GM21526 (cell line): ENCODE results near the gene TMF1.

Experiments
- ATAC-seq: cut with Tn5 transposase; IDR thresholded peaks from one replicate; pipeline ENCODE4 v1.9.1; 2021; ENCODE audit warnings: moderate library complexity; ENCODE audit not compliant: unreplicated experiment, low FRiP score

TMF1 gene

DNA sequence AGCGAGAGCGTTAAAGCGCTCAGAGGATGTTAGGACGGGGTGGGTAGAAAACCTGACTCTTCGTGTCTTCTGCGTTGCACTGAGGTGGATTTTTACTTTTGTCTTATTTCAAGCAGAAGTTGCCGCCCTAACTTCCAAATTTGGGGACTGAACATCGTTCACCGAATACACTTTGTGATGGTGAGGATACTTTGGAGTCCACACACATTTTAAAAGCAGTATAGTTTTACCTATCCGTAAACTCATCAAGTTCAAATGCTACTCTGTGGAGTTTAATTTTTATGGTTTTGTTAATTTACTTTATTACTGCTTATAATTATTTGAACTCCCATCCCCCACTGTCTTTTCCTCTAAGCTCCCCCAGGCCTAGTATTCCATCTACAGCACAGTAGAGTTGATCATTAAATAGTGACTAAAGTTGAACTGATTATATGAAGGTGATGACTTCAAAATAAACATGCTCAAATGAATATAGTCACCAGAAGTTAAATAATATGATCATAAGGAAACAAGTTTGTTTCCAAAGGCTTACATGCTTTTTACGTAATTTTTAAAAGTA is 38.0 kb downstream of the TMF1 start:
- ATAC-seq = no peak

DNA sequence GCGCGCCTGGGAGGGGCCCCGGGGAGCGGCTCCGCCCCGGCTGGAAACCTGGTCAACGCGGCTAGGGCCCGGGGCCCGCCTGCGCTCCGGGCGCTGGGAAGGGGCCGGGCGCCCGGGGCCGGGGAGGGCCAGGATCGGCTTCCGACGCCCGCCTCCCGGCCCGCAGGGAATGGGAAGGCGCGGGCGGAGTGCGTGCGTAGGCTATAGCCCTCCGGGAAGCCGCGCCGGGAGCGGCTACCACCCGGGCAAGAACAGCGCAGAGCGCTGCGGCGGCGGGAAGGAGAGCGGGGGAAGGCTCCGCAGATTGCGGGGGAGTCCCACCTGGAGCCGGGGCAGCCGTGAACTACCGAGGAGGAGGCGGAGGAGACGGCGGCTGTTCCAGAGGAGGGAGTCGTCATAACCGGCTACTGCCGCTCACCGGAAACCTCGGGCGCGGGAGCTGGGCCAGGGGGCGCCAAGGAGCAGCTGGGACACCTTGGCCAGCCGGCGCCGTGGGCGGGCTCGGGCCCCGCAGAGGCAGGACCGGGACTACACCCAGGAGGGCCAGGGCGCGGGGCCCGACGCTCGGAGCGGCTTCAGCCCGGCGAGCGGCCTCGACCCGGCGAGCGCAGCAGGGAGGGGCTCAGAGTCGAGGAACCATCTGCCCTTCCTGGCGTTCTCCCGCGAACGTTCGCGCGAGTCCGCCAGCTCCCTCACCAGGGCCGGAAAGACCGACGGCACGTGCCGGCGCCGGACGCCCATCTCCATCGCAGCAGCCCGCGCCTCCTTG is 38.7 kb downstream of the TMF1 start, which contains the start of gene EOGT:
TSS of gene EOGT (minus strand) at position 432 of the 769 bp plus-strand sequence. CDS start 3,838 bp downstream, outside the sequence.
- ATAC-seq = peak; percentile 78

DNA sequence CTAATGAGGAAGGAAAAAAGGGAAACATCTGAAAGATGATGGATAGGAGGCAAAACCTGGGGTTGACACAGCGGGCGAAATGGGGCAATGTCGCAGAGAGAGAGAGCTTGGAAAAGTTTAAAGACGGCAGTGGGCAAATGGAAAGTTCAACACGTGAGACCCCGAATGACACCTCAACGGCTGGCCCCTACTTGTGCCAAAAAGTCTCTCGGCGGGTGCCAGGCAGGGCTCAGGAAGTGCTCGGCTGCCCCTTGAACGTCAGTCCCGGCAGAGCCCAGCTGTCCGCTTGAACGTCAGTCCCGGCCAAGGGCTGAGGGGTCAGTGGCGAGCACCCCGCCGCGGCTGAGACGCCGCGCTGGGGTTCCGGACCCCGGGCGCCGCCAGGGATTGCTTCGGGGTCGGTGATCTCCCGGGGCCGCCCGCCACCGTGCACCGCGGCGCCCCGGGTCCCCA is 39.3 kb downstream of the TMF1 start:
- ATAC-seq = no peak

DNA sequence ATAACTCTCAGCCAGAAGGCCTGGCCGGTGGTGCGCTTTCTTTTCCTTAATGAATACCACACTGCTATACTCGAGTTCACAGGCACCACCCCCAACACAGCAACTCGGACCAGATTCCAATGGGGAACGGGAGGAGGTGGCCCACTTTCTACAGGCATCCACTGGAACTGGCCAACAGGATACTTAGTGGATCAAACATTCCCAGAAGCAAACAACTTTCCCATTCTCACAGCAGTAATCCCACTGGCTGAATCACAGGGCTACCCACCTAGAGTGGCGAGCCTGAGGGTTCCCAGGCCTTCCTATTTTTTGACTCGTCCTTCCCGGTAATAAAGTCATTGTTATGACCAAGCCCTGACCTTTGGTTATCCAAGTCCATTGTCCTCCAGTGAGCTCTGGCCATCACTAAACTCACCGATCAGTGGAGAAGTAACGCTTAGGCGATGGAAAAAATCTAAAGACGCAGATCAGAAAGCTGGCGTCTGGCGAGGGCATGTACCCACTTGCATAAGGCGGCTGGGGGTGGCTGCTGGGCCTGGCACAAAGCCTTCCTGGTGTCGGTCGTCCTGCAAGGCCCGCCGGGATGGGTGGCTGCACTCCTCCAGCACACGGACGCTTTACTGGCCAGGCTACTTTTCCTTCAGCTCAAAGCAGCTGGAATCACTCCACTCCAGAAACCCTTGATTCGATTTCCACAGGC is 39.9 kb downstream of the TMF1 start:
- no peak for ATAC-seq

DNA sequence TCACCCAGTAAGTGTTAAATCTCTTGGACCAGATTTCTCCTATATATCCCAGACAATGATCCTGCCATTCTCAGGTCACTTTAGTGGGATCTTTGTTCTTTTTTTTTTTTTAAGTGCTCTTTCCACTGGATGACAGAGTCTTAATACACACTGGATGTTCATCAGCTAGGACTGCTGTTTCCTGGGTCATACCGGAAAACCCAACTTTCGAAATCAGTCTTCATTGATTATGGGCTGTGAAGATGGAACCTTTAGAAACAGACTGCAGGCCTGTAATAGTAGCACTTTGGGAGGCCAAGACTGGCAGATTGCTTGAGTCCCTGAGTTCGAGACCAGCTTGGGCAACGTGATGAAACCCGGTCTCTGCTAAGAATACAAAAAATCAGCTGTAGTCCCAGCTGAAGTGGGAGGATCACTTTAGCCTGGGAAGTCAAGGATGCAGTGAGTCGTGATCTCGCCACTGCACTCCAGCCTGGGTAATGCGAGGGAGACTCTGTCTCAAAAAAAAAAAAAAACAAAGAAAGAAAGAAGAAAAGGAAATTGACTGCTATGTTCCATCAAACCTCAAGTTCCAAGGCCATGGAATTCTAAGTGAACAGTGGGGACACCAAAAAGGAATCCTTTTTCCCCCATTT is 40.9 kb downstream of the TMF1 start:
- no peak for ATAC-seq

DNA sequence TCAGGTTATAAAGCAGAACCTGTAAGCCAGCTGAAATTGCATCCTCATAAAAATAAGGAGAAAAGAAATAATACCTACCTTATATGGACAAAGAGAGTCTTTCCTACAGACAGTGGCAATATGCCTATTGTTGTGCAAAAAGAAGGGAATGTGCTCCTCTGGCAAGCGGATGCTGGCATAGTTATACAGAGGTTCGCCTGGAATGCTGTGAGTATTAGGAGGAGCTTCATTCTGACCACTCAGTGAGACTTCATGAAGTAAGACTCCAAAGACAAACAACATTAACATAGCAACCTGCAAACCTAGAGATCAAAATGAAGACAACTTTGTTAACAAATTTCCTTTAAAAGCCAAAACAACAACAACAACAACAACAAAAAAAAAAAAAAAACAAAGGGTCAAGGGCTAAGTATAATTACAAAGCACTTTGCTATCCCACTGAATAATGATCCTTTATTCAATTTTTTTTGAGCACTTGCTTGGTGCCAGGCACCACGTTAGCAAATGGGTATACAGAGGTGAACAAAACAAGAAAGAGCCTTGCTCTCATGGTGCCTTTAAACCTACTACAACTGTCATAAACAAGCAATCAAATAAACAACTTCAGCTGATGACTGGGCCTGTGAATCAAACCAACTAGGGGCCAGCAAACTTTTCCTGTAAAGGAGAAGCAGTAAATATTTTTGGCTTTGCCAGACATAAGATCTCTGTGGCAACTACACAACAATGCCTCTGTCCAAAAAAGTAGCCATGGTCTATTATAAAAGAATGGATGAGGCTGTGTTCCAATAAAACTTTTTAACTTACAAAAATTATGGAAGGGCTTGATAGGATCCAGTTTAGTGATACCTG is 42.3 kb downstream of the TMF1 start:
- no peak for ATAC-seq

DNA sequence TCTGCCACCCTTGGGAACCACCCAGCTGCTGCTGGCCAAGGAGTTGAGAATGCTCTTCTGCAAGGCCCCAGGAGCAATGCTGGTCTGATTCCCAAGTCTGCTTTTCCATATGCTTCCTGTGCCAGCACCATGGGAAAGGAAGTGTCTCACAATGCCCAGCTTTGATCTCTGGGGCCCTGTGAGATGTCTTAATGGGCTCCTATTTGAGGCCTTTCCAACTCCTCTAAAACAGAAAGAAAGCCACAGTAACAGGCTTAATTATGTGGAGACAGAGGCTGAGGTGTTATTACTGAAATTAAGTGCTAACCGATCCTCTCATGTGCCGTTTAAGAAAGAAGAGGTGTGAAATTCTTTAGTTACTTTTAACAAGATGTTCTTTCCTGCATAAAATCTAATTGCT is 43.2 kb downstream of the TMF1 start:
- ATAC-seq = no peak

DNA sequence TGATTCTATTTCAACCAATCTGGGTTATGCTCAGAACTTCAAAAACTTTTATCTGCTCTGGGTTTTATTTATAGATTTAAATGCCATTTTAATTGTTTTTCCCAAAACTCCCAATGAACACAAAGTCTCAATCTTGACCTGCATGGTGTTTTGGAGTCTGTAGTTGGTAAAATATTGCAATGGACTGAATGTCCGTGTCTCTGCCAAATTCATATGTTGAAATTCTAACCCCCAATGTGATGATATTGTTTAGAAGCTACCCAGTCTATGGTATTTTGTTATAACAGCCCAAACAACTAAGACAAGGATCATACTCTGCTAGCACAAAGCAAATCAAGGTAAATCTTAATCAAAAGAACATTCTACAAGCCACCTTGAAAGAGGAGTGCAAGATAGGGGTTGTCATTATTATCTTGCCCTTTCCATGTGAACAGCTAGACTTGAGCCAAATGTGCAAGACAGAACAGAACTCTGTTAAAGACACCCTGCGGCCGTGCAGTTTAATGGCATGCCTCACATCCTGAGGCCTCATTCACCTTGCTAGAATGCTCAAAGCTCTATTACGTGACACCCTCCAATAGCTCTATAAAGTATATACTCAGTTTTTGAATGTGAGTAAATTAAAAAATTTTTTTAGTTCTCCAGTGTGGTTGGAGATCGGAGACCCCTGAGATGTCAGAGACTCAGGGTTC is 46.2 kb downstream of the TMF1 start:
- ATAC-seq = no peak

DNA sequence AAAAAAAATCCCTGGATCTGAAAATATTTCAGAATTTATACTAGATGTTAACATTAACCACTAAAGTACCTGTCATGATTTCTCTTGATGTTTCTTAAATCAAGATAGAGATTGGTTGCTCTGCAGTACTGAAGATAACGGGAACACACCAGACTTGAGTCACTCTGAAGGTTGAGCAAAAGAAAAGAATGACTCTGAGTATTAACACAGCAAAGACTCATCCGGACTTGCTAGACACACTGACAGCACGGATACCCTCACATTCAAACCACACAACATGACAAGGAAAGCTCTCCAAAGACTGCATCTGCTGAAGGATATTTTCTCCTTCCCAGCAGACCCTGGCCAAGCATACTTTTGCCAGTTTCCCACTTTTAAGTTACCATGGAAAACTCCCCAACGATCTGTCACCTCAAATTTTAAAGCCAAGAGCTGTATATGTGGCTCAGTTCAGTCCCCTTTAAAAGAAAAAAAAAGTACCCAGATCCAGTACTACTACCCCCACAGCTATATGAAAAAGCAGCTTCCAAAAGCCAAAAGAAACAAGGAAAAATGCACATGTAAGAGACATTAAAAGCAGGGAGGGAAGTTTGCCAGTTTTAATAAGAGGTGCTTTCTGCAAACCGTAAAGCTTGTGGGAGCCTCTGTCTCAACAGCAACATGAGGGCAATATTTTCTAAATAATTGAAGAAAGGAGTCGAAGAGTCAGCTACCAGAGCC is 46.9 kb downstream of the TMF1 start:
- ATAC-seq = no peak

DNA sequence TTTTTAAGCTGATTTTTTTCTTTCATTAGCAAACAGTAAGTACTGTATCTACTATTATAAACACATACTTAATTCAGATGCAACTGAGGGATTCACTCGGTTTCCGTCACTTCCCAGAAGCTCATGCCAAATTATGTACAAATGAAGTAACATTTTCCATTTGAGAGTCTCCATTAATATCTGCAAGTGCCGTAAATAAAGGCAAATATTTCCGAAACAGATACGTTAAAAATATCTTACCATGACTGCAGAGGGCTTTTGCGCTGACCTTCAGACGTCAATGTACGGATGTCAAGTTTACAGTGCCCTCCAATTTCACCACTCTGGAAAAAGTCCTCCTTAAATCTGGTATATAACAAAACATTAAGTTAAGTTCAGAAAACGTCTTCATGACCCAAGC is 48.0 kb downstream of the TMF1 start:
- ATAC-seq = no peak

DNA sequence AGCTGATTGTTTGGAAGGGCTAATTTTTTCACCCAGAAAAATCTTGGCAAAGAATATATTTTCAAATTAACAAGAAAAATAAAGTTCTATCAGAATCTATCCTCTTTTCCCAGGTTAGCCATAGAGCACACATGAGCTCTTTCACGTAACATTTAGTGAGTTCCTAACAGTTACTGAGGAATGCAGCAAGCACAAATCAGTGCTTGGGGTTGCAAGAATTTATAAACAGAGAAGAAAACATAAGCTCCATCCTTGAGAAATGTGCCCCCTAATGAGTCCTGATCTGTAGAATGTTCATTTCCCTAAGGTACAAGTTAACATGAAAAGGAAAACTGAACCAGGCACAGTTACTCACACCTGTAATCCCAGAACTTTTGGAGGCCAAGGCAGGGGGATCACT is 52.5 kb downstream of the TMF1 start:
- ATAC-seq = no peak

DNA sequence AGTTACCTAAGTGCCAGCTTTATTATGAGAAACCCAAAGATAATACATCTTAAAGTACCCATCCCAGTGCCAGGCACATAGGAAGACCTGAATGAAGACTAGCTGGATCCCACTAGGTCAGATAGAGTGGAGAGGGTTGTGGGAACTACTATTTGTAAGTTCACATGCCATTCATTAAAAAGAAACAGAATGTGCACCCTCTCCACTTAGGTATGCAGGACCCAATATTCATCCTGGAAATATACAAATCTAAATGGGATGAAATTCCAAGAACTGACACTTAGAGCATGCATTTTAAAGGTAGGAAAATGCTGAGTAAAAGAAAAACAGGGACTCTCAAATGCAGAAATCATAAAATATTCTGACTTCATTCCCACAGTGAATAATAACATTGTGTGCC is 53.0 kb downstream of the TMF1 start:
- no peak for ATAC-seq

DNA sequence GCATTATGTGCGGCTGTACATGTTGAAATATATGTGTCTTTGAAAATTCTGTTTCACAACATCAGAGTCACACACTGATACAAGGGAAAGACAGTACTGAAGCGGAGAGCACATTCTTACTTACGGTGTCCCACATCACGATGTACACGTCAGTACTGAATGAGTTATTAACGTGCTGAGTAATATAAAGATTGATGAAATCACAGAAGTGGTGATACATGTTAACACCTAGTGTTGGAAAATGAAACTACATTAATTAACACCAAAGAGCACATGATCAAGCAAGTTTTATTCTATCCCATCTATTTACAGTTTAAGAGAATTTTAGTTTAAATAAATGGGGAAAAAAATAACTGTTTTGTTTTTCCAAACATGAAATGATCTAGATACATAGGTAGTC is 54.2 kb downstream of the TMF1 start:
- no peak for ATAC-seq

DNA sequence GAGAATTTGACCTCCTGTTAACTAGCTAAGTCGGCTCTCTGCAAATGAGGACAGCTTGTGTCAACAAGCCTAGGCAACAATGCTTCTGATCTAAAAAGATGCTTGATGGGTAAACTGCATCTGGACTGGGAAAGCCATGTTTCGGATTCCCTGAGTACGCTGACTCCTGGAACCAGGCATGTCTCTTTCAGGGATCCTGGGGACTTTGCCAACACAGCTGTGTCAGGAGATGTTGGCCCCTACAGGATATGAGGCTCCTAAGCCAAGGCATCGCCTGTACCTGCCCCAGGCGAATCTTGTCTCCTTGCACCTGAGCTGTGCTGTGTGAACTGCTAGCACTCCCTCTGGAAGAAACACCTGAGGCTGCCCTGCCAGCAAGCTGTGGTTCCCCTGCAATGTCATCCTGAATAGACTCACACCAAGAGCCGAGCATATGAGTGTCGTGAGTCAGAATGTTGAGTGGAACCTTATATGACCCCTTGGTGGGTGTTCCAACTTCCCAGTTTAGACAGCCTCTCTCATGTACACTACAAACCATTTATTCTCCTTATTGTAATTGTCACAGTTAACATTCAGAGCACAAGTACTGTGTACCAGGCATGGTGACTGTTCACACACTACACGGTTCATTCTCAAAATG is 55.7 kb downstream of the TMF1 start:
- ATAC-seq = no peak

DNA sequence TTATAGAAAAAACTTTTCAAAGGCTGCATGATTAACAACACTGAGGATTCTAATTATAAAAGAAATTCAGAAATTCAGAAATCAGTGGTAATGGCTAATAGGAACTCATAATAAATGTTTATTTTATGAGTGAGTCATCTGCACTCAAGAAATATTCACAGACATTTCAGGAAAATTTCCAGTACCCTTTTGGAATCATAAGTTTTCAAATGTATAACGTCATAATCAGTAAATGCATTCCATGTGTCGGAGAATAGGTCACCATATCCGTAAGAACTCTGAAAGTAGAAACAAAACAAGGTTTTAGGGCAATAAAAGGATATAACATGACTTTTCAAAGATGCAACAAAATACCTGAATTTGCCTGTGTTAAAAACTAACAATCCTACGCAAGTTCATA is 63.4 kb downstream of the TMF1 start:
- ATAC-seq = no peak

DNA sequence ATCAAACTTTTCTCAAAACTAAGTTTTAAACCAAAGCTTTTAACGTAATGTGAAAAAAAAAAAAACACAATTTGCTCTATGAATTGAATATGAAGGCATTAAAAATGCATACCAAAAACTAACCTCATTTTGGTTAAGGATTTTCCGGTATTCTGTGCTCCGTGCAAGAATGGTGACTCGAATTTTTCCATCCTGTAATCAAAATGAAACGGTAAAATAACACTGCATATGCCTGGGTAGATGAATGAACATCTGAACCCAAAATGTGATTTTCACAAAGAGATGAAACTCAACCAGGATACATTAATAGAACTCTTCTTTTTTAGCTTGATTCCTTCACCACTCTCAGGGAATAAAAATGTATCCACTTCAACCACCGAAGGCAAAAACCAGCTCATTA is 64.8 kb downstream of the TMF1 start:
- no peak for ATAC-seq

DNA sequence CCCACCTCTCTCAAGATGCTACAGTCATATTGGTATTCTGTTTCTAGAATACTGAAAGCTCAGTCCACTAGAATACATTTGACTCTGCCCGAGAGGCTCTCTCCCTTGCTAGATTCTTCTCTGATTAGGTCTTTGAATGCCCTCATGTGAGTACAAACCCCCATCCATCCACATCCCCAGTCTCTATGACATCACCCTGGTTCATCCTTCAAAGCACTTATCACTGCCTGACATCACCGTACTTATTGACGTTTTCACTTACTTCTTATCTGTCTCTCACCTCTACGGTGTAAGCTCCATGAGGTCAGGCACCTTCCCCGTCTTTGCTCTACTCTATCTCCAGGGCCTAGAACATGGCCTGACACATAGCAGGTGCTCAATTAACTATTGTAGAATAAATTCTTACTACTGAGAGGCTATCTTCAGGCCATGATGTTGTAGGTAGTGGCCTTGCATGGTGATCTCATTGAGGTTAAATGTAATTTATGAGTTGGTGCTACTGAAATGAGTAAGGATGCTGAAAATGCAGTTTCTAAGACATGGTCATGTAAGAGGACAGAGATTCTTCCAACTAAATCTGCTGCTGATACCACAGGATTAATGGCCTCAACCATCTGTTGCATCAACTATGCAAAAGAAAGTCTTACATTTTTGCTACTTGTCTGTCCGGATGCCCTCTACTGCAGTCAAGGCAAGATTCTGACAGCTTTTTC is 65.5 kb downstream of the TMF1 start:
- no peak for ATAC-seq

DNA sequence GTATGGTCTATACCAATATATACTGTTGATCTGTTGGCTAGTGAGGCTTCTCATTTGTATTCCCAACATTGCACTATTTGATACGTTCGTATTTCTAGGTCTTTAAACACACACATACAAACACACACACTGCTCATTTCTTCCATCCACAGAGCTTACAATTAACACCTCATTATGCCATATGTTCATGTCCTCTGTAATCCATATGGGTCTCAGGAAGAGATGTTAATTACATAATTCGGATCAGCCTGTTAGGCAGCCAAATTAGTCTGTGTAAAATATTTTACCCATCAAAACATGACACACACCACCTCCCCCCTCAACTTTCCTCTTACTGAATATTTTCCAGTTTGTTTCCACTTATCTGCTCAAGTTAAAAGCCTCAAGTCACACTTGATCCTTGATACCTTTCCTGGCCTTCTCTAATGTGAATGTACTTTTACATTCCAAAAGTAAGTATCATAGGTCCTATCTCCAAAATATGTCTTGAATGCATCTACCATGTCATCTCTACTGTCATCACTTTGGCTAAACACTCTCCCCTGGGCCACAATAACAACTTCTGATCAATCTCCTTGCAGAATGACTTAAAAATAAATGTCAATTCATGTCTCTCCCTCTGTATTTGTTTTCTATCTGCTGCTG is 66.9 kb downstream of the TMF1 start:
- ATAC-seq = no peak
